ENCODE results near the gene AP2B1.
"Not testable (repeated sequence)": the region's sequence is repeated elsewhere in the genome, so short reads cannot be mapped to it uniquely, and the experiment has no call there.

Gene AP2B1

DNA sequence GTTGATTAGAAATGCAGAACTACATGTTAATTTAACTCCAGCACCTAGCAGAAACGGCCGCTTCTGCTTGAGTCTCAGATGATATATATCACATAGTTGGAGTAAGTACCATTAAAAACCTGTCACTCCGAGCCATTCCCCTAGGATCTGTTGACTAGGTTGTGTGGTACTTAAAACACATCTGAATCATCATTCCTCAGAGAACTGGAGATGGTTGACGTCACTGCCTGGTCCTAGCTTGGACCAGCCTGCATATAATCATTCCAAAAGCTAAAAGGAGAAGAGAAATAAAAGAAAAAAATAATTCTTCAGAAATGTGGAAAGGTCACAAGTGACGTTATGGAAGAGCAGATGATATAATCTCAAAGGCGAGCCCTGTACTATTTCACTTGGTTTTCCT is 113.0 kb downstream of the AP2B1 start:
- H3K4me3 ChIP-seq (ENCODE audit: low read depth, low read length) = no peak overlapping the region
- DNase-seq (ENCODE audit: low read depth) = no peak
- TF ChIP-seq, protein P1, sequence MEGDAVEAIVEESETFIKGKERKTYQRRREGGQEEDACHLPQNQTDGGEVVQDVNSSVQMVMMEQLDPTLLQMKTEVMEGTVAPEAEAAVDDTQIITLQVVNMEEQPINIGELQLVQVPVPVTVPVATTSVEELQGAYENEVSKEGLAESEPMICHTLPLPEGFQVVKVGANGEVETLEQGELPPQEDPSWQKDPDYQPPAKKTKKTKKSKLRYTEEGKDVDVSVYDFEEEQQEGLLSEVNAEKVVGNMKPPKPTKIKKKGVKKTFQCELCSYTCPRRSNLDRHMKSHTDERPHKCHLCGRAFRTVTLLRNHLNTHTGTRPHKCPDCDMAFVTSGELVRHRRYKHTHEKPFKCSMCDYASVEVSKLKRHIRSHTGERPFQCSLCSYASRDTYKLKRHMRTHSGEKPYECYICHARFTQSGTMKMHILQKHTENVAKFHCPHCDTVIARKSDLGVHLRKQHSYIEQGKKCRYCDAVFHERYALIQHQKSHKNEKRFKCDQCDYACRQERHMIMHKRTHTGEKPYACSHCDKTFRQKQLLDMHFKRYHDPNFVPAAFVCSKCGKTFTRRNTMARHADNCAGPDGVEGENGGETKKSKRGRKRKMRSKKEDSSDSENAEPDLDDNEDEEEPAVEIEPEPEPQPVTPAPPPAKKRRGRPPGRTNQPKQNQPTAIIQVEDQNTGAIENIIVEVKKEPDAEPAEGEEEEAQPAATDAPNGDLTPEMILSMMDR (IDR thresholded peaks at IDR 0.05; ENCODE audit: control insufficient read depth, extremely low read depth, insufficient read depth) = no peak

DNA sequence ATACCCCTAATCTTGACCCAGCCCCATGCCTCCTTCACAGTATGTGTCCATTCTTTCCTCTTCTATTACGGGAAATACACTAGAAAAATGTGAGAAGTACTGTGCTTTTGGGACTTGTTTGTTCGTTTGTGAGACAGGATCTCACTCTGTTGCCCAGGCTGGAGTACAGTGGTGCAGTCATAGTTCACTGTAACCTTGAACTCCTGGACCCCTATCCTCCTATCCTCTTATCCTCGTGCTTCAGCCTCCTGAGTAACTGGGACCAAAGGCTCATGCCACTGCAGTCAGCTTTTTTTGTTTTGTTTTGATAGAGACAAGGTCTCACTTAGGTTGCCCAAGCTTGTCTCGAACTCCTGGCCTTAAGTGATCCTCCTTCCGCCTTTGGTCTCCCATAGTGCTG is 114.4 kb downstream of the AP2B1 start:
- no peak overlapping the region for H3K4me3 ChIP-seq (ENCODE audit: low read depth, low read length)
- TF ChIP-seq, protein P1 (IDR thresholded peaks at IDR 0.05; ENCODE audit: control insufficient read depth, extremely low read depth, insufficient read depth) = no peak
- DNase-seq (ENCODE audit: low read depth) = no peak

DNA sequence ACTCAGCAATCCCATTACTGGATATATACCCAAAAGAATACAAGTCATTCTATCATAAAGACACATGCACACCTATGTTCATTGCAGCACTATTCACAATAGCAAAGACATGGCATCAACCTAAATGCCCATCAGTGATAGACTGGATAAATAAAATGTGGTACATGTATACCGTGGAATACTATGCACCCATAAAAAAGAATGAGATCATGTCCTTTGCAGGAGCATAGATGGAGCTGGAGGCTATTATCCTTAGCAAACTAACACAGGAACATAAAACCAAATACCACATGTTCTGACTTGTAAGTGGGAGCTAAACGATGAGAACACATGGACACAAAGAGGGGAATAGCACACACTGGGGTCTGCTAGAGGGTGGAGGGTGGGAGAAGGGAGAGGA is 116.2 kb downstream of the AP2B1 start:
- not testable (repeated sequence) for DNase-seq (ENCODE audit: low read depth); H3K4me3 ChIP-seq (ENCODE audit: low read depth, low read length)

DNA sequence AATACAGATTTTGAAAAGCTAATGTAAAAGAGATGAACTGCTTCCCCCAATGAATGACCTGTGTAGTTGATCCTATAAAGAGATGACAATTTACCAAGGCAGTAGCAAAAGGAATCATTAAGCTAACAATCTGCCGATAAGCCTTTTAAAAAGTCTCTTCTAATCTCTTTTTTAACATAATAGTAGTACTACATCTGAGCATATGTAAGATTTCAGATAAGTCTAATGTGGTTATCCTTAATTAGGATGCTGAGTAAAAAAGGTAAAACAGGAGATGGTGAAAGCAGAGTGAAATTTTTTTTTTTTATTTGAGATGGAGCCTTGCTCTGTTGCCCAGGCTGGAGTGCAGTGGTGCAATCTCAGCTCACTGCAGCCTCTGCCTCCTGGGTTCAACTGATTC is 118.1 kb downstream of the AP2B1 start:
- H3K4me3 ChIP-seq (ENCODE audit: low read depth, low read length) = no peak overlapping the region
- no peak for DNase-seq (ENCODE audit: low read depth)
- TF ChIP-seq, protein P1 (IDR thresholded peaks at IDR 0.05; ENCODE audit: control insufficient read depth, extremely low read depth, insufficient read depth) = no peak

DNA sequence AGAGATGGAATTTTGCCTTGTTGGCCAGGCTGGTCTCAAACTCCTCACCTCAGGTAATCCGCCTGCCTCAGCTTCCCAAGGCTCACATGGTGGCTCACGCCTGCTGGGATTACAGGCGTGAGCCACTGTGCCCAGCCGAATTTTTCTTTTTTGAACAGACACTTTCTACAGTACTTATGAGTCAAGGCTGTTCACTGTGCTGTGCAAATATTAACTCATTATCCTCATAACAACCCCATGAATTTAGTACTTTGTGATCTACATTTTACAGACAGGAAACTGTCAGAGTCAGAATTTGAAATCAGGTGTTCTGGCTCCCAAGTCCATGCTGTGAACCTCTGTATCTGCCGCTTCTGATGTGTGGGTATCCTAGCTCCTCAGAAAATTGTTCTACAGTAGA is 118.6 kb downstream of the AP2B1 start:
- H3K4me3 ChIP-seq (ENCODE audit: low read depth, low read length) = no peak overlapping the region
- TF ChIP-seq, protein P1 (IDR thresholded peaks at IDR 0.05; ENCODE audit: control insufficient read depth, extremely low read depth, insufficient read depth) = no peak
- DNase-seq (ENCODE audit: low read depth) = no peak

DNA sequence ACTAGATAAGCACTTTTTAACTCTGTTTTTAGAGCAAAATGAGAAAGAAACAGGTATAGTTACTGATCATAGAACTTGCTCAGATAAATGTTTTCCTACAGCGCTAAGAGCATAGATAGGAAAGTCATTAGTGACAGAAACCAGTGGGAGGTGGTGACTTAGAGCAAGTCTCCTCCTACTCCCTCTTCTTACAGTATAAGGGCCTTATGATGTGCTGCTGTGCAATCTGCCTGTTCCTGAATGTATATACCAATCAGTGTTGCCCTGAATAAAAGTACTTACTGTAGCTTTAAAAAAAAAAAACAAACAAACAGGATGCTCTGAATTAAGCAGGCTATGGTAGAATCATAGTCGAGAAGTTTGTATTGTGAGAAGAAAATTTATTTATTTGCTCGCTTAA is 121.0 kb downstream of the AP2B1 start:
- no peak overlapping the region for H3K4me3 ChIP-seq (ENCODE audit: low read depth, low read length)
- DNase-seq (ENCODE audit: low read depth) = no peak
- TF ChIP-seq, protein P1 (IDR thresholded peaks at IDR 0.05; ENCODE audit: control insufficient read depth, extremely low read depth, insufficient read depth) = no peak

DNA sequence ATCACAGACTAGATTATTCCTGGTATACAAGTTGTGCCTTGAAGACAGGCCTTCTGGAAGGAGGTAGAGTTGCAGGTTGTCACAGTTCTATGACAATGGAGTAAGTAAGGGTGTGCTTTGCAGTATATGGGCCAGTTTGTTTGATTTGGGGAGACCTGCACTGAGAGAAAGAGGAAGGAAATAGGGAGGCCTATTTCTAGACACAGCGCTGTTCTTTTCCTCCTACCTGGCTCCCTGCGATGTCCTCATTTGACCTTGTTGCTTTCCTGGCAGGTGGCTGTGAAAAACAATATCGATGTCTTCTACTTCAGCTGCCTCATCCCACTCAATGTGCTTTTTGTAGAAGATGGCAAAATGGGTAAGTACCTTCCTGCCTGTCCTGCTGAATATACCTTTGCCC is 121.8 kb downstream of the AP2B1 start:
- H3K4me3 ChIP-seq (ENCODE audit: low read depth, low read length) = no peak overlapping the region
- TF ChIP-seq, protein P1 (IDR thresholded peaks at IDR 0.05; ENCODE audit: control insufficient read depth, extremely low read depth, insufficient read depth) = no peak
- DNase-seq (ENCODE audit: low read depth) = no peak

DNA sequence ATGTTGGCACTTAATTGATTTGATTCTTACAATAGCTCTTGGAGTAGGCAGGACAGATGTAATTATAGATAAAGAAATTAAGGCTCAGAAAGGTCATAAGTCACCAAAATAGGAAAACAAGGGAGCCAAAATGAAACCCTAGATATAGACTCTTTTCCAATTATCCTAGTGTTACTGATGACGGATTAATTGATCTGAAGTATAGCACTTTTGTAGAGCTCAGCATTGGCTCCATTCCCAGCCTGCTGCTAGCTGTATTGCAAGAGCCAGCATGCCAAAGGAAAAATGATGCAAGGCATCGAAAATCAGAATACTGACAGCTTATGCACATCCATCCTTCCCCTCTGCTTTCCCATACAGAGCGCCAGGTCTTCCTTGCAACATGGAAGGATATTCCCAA is 122.8 kb downstream of the AP2B1 start:
- no peak for DNase-seq (ENCODE audit: low read depth)
- H3K4me3 ChIP-seq (ENCODE audit: low read depth, low read length) = no peak overlapping the region
- TF ChIP-seq, protein P1 (IDR thresholded peaks at IDR 0.05; ENCODE audit: control insufficient read depth, extremely low read depth, insufficient read depth) = no peak
